CD4-positive, alpha-beta memory T cell (primary cell): ENCODE results near the gene RNASE11. TPM values are rescaled to one million over a fixed set of nuclear protein-coding genes. Genes with fewer than 3 reads are reported as not detected.
A peak's percentile ranks its signal among the peaks of the same experiment; 100 is the strongest.
"Not testable (repeated sequence)": the region's sequence is repeated elsewhere in the genome, so short reads cannot be mapped to it uniquely, and the experiment has no call there.

ENCODE experiments used
- CTCF ChIA-PET: fragments of 350-600 bp; sonication (Branson Sonifier 250); formaldehyde crosslinking; loops from one replicate; lab custom pipeline; 2021; ENCODE audit warnings: inconsistent platforms; ENCODE audit not compliant: partially characterized antibody; lab: Charles Lee
- POLR2A ChIA-PET: fragments of 350-600 bp; sonication (Branson Sonifier 250); formaldehyde crosslinking; loops from one replicate; lab custom pipeline; 2021; ENCODE audit not compliant: partially characterized antibody; lab: Charles Lee
- DNase-seq, 5 donors: peaks; one replicate each; pipeline versions ENCODE4 v3.0.0 to v3.0.0-alpha.2; 2020 to 2022; ENCODE audit warnings: mixed read lengths in 1 of 5
- H3K27ac ChIP-seq: one replicate; pipeline ENCODE4 v1.7.0; 2013; ENCODE audit warnings: low read depth, low read length
- H3K27me3 ChIP-seq: 2 replicates; pipeline ENCODE4 v1.7.0; 2013; ENCODE audit warnings: mild to moderate bottlenecking, low read length, moderate library complexity; ENCODE audit not compliant: insufficient read depth
- H3K36me3 ChIP-seq: 2 replicates; pipeline ENCODE4 v1.7.0; 2013; ENCODE audit warnings: mild to moderate bottlenecking, low read length, moderate library complexity; ENCODE audit not compliant: insufficient read depth
- H3K4me1 ChIP-seq: 2 replicates; pipeline ENCODE4 v1.7.0; 2013; ENCODE audit warnings: mild to moderate bottlenecking, low read length, moderate library complexity; ENCODE audit not compliant: insufficient read depth
- H3K4me3 ChIP-seq, 2 donors: one replicate each; pipeline ENCODE4 v1.7.0; 2013; ENCODE audit warnings: low read length in 2 of 2, mild to moderate bottlenecking in 1 of 2
- H3K9me3 ChIP-seq, 2 donors: one replicate each; pipeline ENCODE4 v1.7.0; 2013; ENCODE audit warnings: low read length in 2 of 2, control low read depth in 1 of 2; ENCODE audit not compliant: control insufficient read depth in 1 of 2
- H3K27ac Mint-ChIP-seq, 7 donors: one replicate each; pipeline ENCODE4 v1.8.0; 2020 to 2021; ENCODE audit warnings: mixed read lengths in 7 of 7, mild to moderate bottlenecking in 6 of 7, inconsistent platforms in 3 of 7, moderate library complexity in 3 of 7
- H3K27me3 Mint-ChIP-seq, 2 donors: one replicate each; pipeline ENCODE4 v1.8.0; 2020 to 2021; ENCODE audit warnings: mixed read lengths in 2 of 2
- H3K36me3 Mint-ChIP-seq, 2 donors: one replicate each; pipeline ENCODE4 v1.8.0; 2020 to 2021; ENCODE audit warnings: mixed read lengths in 2 of 2, inconsistent platforms in 1 of 2, mild to moderate bottlenecking in 1 of 2
- H3K4me1 Mint-ChIP-seq, 4 donors: one replicate each; pipeline ENCODE4 v1.8.0; 2020 to 2021; ENCODE audit warnings: mixed read lengths in 4 of 4, mild to moderate bottlenecking in 1 of 4
- H3K4me3 Mint-ChIP-seq, 8 donors: one replicate each; pipeline ENCODE4 v1.8.0; 2020 to 2021; ENCODE audit warnings: mixed read lengths in 8 of 8, mild to moderate bottlenecking in 7 of 8, moderate library complexity in 6 of 8, inconsistent platforms in 3 of 8
- H3K9me3 Mint-ChIP-seq, 8 donors: one replicate each; pipeline ENCODE4 v1.8.0; 2020 to 2021; ENCODE audit warnings: mixed read lengths in 8 of 8, mild to moderate bottlenecking in 5 of 8, inconsistent platforms in 3 of 8, moderate library complexity in 1 of 8
- intact Hi-C: fragments of 100-400 bp; cut with micrococcal nuclease; formaldehyde crosslinking; loops from one replicate; pipeline ENCODE4 v1.15.1; 2023
- polyA plus RNA-seq, 2 donors: library from polyadenylated mRNA; unstranded; fragments of 300-500 nt; fragmentation: Illumina TruSeq; gene quantifications; one replicate each; pipeline ENCODE4 v1.2.3, GENCODE V29; 2021
- total RNA-seq, 2 experiments: library from RNA; stranded (reverse); gene quantifications; one replicate each; pipeline ENCODE4 v1.2.3, GENCODE V29; 2021

The RNASE11 gene
- total and polyA plus RNA-seq, 4 experiments from 2014 or later = not detected

DNA sequence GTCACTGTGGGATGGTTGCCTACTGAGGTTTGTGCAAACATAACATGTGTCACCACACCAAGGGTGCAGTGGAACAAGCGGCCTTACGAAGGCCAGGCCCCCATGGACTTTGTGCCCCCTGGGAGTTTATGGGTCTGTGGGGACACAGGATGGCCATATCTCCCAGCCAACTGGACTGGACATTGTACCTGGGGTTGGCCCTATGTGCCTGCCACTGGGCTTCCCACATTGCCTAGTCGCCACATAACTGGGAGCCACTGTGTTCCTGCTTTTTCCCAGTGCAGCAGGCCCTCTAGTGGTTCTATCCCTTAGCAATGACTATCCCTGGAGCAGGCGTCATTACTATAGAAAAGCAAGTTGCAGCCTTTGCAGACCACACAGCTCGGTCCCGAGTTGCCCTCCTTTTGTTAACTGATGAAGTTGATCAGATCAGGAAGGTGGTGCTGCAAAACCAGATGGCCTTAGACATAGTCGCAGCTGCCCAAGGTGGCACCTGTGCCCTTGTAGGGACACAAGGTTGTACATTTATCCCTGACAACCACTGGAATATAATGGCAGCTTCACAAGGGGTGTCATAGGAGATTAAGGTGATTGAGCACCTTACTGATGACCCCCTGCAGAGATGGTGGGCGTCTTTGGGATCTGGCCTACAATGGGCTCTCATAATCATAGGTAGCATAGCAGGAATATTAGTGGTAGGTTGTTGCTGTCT lies 18.5 kb upstream of the RNASE11 start:
- Mint-ChIP-seq H3K27ac (peak overlapping the region in 1 of 7 donors; percentile 4), H3K27me3 (no peaks in the 10 kb centered on the region), H3K36me3 (no peaks in the 10 kb centered on the region), H3K4me1 (peaks cover 0 to 5% (median 0%) of the 10 kb centered on the region in 4 donors), H3K4me3 (no peak overlapping the region), H3K9me3 (no peaks in the 10 kb centered on the region)
- POLR2A ChIA-PET = interaction anchor here (2.0 kb wide), 1 partner anchor 136 kb away, joined by 4 read pairs; the partner anchor contains the start of gene PNP
- H3K27me3 ChIP-seq = no peaks in the 10 kb centered on the region
- no peak for DNase-seq
- H3K4me1 ChIP-seq = peaks cover 14% of the 10 kb centered on the region
- CTCF ChIA-PET = interaction anchor here (2.5 to 13.5 kb wide), 5 partner anchors 75 to 277 kb away, joined by 11 to 354 read pairs (median 49); partner anchors contain the start of genes ANG, CCNB1IP1, PARP2 and TEP1
- no peak overlapping the region for H3K4me3 ChIP-seq
- no peaks in the 10 kb centered on the region for H3K9me3 ChIP-seq
- H3K36me3 ChIP-seq = no peaks in the 10 kb centered on the region
- no peak overlapping the region for H3K27ac ChIP-seq
- intact Hi-C loops = no loop called here

DNA sequence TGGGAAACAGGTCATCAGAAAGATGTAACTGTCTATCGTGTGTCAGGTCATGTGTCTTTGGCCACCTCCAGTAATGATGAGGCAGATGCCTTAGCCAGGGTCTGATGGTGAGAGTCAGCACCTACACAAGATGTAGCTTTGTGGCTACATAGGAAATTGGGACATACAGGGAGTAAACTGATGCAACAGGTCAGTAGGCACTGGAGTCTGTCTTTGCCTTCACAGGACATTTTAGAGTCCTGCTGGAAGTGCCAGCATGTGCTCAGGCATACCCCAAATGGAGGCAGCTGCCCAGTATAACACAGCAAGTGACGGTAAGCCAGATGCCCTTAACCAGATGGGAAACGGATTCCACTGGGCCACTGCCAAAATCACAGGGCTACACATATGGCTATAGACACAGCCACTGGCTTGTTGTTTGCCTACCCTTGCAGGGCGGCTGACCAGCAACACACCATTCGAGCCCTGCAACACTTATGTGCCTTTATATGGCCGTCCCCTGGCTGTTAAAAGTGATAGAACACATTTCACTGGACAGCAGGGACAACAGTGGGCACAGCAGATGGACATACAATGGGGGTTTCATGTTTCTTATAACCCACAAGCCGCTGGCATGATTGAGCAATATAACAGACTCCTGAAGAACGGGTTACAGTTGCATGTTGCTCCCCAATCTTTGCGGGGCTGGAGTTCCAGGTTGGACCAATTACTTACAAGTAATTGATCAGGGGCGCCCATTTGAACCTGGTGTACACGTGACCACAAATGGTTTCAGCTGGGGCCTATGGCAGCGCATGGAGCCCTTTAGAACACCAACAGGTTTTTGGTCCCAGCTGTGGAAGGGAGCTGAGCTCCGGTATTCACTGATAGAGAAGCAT lies 16.3 kb upstream of the RNASE11 start:
- Histone ChIP-seq H3K27me3 (no peaks in the 10 kb centered on the region), H3K36me3 (no peaks in the 10 kb centered on the region), H3K9me3 (no peaks in the 10 kb centered on the region), H3K4me3 (no peak overlapping the region), H3K27ac (no peak overlapping the region), H3K4me1 (no peaks in the 10 kb centered on the region)
- H3K4me3 Mint-ChIP-seq = no peak overlapping the region
- H3K9me3 Mint-ChIP-seq = no peaks in the 10 kb centered on the region
- H3K27ac Mint-ChIP-seq = no peak overlapping the region
- intact Hi-C loops = no loop called here
- POLR2A ChIA-PET = interaction anchor here (1.3 kb wide), 1 partner anchor 81 kb away, joined by 3 read pairs; the partner anchor contains the start of gene RNASE4
- H3K27me3 Mint-ChIP-seq = no peaks in the 10 kb centered on the region
- no peaks in the 10 kb centered on the region for H3K36me3 Mint-ChIP-seq
- peaks cover 0 to 5% (median 0%) of the 10 kb centered on the region in 4 donors for H3K4me1 Mint-ChIP-seq
- CTCF ChIA-PET = interaction anchor here (0.5 to 13.5 kb wide), 2 partner anchors 275 to 852 kb away, joined by 3 to 354 read pairs; partner anchors contain the start of gene CCNB1IP1
- DNase-seq = no peak

DNA sequence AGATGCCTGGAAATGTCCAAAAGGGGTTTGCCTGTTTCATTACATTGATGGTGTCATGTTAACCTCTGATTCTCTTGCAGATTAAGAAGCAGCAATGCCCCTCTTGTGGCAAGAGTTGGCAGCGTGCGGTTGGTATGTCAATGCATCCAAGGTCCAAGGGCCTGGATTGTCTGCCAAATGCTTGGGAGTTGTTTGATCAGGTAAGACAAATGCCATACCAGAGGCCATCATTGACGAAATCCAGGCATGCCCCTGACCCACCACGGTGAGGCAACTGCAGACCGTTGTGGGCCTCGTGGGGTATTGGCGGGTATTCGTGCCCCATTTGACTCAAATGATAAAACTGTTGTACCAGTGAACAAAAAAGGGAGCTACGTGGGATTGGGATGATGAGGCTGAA lies 14.8 kb upstream of the RNASE11 start:
- Histone ChIP-seq H3K4me3 (no peak overlapping the region), H3K27me3 (no peaks in the 10 kb centered on the region), H3K4me1 (no peaks in the 10 kb centered on the region), H3K27ac (no peak overlapping the region), H3K9me3 (no peaks in the 10 kb centered on the region), H3K36me3 (no peaks in the 10 kb centered on the region)
- H3K27ac Mint-ChIP-seq = no peak overlapping the region
- no peaks in the 10 kb centered on the region for H3K36me3 Mint-ChIP-seq
- no peak overlapping the region for H3K4me3 Mint-ChIP-seq
- DNase-seq = no peak
- H3K9me3 Mint-ChIP-seq = no peaks in the 10 kb centered on the region
- H3K27me3 Mint-ChIP-seq = no peaks in the 10 kb centered on the region
- intact Hi-C loops = no loop called here
- peaks cover 0 to 5% (median 0%) of the 10 kb centered on the region in 4 donors for H3K4me1 Mint-ChIP-seq
- CTCF ChIA-PET = interaction anchor here (1.0 to 13.5 kb wide), 2 partner anchors 72 to 274 kb away, joined by 4 to 354 read pairs; partner anchors contain the start of gene CCNB1IP1
- POLR2A ChIA-PET = no interaction called here

DNA sequence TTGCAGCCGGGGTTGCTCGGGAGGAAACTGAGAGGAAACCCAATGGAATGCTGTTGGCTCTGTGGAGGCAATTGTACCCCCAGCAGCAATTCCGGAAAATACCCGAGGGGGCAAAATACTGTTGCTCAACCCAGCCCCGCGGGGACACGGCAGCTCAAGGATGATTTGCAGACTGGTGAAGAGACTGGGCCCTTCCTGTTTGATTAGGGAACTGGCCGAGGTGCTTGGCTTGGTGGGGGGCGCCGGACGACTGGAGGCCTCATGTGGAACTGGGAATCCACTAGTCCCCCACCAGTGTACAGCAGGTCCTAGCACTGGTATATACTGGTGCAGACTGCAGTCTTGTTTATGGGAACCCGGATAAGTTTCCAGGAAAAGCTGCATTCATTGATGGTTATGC lies 13.7 kb upstream of the RNASE11 start:
- no peak overlapping the region for H3K27ac ChIP-seq
- intact Hi-C loops = no loop called here
- H3K4me1 Mint-ChIP-seq = no peaks in the 10 kb centered on the region
- no peaks in the 10 kb centered on the region for H3K36me3 ChIP-seq
- H3K27me3 Mint-ChIP-seq = peaks cover 0 to 3% of the 10 kb centered on the region in 2 donors
- H3K9me3 Mint-ChIP-seq = no peaks in the 10 kb centered on the region
- no peak overlapping the region for H3K27ac Mint-ChIP-seq
- H3K4me3 Mint-ChIP-seq = no peak overlapping the region
- no peaks in the 10 kb centered on the region for H3K27me3 ChIP-seq
- H3K36me3 Mint-ChIP-seq = no peaks in the 10 kb centered on the region
- ChIA-PET CTCF (interaction anchor here (1.3 kb wide), 1 partner anchor 274 kb away, joined by 3 read pairs; no protein-coding TSS in a partner anchor), POLR2A (no interaction called here)
- DNase-seq = no peak
- no peaks in the 10 kb centered on the region for H3K4me1 ChIP-seq
- no peak overlapping the region for H3K4me3 ChIP-seq
- H3K9me3 ChIP-seq = no peaks in the 10 kb centered on the region

DNA sequence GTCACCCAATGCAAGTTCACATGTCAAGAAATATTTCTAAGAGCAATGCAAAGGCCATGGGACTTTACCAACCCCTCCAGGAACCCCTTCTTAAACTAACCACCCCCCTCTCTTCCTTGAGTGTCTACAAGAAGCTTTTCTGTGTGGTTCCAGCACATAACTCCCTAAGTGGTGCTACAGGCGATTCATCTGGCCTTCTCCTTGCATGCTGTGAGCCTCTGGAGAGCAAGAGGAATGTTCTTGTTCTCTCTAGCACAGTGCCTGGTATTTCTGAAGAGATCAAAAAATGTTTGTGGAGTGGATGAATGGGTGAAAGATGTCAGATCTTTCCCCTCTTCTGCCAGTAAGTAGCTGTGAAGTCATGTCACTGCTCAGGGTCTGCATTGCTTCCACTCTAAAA lies 9.3 kb upstream of the RNASE11 start:
- no peak overlapping the region for H3K4me3 ChIP-seq
- CTCF ChIA-PET = no interaction called here

DNA sequence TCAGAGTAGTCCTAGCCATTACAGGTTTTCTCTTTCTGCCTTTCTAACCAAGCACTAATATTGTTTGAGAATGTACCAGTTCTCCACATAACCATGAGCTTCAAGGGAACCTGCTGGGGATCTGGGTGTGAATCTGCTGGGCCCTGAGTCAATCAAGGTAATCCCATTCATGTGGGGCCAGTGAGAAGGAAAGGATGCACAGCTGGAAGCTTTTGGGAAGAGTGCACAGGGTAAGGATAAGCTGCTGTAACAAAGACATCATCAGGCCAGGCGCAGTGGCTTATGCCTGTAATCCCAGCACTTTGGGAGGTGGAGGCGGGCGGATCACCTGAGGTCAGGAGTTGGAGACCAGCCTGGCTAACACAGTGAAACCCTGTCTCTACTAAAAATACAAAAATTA lies 7.9 kb upstream of the RNASE11 start:
- H3K9me3 ChIP-seq, H3K27ac Mint-ChIP-seq, H3K4me3 ChIP-seq, DNase-seq, H3K4me3 Mint-ChIP-seq, H3K27me3 Mint-ChIP-seq, H3K9me3 Mint-ChIP-seq, H3K27me3 ChIP-seq, POLR2A ChIA-PET, H3K36me3 ChIP-seq, H3K27ac ChIP-seq, H3K4me1 ChIP-seq, intact Hi-C loops, H3K36me3 Mint-ChIP-seq: not testable (repeated sequence)
- CTCF ChIA-PET = interaction anchor here (1.0 kb wide), 1 partner anchor 268 kb away, joined by 3 read pairs; no protein-coding TSS in a partner anchor
- H3K4me1 Mint-ChIP-seq = peaks cover 3 to 15% (median 4%) of the 10 kb centered on the region in 4 donors

More for the DNA sequence above, 9.3 kb upstream of the RNASE11 start:
- no peak overlapping the region for H3K4me3 Mint-ChIP-seq
- peaks cover 9% of the 10 kb centered on the region for H3K4me1 ChIP-seq
- no peaks in the 10 kb centered on the region for H3K9me3 ChIP-seq
- DNase-seq = no peak
- no peaks in the 10 kb centered on the region for H3K27me3 ChIP-seq
- H3K9me3 Mint-ChIP-seq = no peaks in the 10 kb centered on the region
- no peaks in the 10 kb centered on the region for H3K36me3 Mint-ChIP-seq
- no peak overlapping the region for H3K27ac Mint-ChIP-seq
- no peak overlapping the region for H3K27ac ChIP-seq
- H3K27me3 Mint-ChIP-seq = peaks cover 3 to 5% of the 10 kb centered on the region in 2 donors
- intact Hi-C loops = no loop called here
- peaks cover 3 to 9% (median 4%) of the 10 kb centered on the region in 4 donors for H3K4me1 Mint-ChIP-seq
- POLR2A ChIA-PET = interaction anchor here (1.0 kb wide), 1 partner anchor 184 kb away, joined by 3 read pairs; no protein-coding TSS in a partner anchor
- no peaks in the 10 kb centered on the region for H3K36me3 ChIP-seq

DNA sequence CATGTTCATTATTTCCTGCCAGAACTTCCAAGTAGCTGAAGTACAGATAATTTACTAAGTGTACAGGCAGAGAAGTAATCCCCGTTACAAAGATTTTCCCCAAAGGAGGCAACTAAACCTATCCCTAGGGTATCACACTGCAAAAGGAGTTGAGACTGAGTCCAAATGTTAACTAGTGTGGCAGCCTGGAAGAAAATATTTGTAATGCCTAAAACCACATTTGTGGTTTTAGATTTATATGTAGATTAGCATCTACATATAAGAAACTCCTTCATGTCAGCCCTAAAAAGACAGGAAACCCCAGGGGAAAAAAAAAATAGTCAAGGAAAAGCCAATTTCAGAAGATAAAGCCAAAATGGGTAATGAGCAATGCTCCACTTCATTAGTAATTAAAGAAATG lies 4.8 kb upstream of the RNASE11 start:
- Mint-ChIP-seq H3K9me3 (no peaks in the 10 kb centered on the region), H3K36me3 (no peaks in the 10 kb centered on the region), H3K27ac (no peak overlapping the region), H3K4me3 (no peak overlapping the region), H3K27me3 (peaks cover 6 to 7% of the 10 kb centered on the region in 2 donors), H3K4me1 (peaks cover 3 to 17% (median 4%) of the 10 kb centered on the region in 4 donors)
- Histone ChIP-seq H3K27ac (no peak overlapping the region), H3K36me3 (no peaks in the 10 kb centered on the region), H3K4me1 (peaks cover 9% of the 10 kb centered on the region), H3K9me3 (no peaks in the 10 kb centered on the region), H3K27me3 (no peaks in the 10 kb centered on the region), H3K4me3 (no peak overlapping the region)
- intact Hi-C loops = no loop called here
- POLR2A ChIA-PET = no interaction called here
- DNase-seq = no peak
- CTCF ChIA-PET = no interaction called here
